Activated CD4-positive, alpha-beta T cell treated with anti-CD3 and anti-CD28 coated beads, Interleukin-2, amount 50 U/mL, for 24 hours (primary cell): ENCODE results near the gene KCNN3.

Source experiments
- DNase-seq, 2 donors: peaks; one replicate each; pipeline ENCODE4 v3.0.0-alpha.2; 2020; ENCODE audit warnings: low read depth in 1 of 2, low spot score in 1 of 2

The KCNN3 gene

GRCh38 chr1:154750681-154751665, 119.1 kb downstream of the KCNN3 start:
- DNase-seq = no peak

- no peak for DNase-seq
Measured at GRCh38 chr1:154749078-154749760, 120.9 kb downstream of the KCNN3 start.

DNA sequence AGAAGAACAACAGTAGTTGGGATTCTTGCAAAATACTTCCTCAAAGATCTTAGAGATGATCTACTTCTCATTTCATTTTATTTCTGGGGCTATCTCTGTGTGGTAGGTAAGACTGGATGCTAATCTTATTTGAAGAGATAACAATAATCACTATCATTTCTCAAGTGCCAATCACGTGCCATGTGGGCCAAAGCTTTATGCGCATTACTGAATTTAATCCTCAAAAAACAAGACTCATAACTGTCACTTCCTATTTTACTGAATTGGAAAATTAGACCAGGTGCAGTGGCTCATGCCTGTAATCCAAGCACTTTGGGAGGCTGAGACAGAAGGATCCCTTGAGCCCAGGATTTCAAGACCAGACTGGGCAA, 121.7 kb downstream of the KCNN3 start:
- DNase-seq = no peak

DNA sequence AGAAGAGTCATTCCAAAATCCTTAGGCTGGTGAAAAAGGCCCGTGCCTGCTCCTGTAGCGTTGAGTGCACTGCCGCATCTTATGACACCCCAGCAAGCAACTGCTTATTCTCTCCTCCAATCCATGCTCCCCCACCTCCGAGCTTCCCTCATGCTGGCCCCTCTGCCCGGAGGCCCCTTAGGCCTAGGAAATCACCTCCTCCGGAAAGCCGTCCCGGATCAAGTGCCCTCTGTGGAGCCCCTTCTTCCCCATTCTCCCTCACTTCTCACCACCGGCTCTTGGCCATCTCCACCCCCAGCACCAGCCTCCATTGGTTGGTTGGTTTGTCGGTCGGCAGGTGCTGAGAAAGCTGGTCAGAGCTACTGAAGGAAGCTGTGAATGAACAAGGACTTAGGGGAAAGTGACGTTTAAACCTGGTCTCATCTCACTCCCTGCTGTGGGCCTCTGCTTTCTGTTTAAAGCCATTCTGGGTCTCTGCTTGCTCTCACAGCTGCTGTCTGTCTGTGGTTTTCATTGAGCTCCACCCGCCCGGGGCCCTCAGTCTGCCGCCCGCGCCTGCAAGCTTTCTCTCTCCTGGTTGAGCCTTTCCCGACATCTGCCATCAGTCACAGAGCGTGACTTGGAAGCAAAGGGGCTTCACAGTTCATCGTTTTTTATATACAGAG, 122.2 kb downstream of the KCNN3 start:
- DNase-seq = no peak

DNA sequence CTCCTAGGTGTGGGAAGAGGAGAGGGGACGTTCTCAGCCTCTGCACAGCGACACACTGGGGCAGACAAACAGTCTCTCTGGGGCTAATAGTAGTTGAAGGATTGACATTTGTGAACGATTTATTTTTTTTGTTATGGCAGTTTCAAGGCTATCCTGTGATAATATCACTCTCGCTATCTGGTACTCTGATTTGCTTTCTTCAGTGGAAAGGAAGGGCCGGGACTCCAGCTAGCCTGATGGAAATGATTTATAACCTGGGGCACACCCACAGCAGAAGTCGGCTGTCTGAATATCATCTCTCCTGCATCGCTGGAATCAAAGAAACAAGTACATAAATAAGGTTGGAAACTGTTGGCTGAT, 122.7 kb downstream of the KCNN3 start:
- no peak for DNase-seq

GRCh38 chr1:154746622-154747299, 123.3 kb downstream of the KCNN3 start:
- no peak for DNase-seq

DNA sequence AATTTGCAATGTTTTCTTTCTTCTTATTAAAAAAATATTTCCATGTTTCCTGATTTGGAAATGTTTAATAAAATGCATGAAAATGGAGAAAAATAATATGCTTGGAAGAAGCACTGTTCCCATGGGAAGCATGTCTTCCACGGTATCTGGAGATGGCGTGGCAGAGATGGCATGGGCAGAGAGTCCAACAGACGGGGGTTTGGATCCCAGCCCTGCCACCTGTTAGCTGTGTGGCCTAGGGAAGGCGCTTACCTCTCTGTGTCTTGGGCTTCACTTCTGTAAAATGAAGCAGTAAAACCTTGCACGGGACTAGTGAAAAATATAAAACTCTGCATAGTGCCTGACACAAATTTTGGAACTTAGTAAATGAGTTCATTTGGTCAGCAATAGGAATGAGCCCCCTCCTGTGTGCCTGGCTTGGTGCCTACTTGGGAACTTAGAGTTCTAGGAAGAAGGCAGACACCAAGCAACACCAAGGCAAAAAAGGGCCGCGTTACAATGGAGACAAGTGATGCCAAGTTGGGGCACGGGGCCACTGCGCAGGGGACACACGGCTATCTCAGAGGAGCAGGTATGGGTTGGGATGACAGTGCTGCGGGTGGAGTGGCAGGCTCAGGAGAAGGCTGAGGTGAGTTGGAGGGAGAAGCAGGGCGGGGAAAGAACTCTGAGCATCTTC, 124.2 kb downstream of the KCNN3 start:
- DNase-seq = no peak

DNA sequence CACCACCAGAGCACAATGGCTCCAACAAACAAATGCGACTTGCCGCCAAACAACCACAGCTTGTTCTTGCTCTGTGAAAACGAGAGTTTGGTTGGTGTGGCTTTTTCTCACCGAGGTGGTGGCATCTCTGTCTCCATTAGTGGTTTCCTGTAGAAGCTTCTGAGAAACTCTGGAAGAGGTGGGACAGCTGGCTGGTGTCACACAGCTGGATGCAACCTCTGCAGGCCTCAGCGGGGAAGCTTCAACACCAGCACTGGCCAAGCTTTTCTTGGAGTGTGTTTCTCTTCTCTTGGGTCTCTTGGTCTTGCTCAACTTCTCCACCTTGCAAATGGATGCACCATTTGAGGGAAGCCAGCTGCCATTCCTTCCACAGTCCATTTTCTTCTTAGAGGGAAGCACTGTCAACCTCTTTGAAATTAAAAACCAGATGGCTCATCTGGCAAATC, 124.8 kb downstream of the KCNN3 start:
- no peak for DNase-seq

DNA sequence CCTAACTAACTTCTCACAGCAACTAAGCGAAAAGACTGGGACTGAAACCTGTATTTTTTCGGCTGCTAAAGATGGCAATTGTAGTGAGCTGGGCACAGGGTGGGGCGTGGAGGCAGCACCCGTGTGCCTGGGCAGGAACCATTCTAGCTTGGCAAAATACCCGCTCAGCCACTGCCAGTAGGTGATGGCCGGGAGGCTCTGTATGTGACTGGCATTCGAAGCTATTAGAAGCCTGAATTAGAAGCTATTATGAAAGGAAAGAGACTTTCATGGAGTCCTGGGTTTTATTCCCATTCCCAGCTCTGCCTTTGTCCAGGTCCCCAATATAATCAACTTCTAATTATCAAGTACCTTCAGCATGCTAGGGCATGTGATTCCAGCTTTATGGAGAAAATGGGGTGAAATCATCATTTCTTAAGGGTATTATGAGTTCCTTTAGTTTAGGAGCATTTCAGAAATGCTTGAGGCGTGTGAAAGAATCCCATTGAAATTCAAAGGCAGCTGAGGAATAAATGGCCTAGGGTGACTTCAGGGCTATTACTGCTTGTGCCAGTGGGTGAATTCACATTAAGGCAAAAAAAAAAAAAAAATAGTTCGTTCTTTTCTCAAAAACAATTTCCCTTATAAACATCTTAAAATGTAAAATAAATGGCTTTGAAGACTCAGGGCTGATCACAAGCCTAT, 125.6 kb downstream of the KCNN3 start:
- no peak for DNase-seq

GRCh38 chr1:154743526-154744036, 126.5 kb downstream of the KCNN3 start:
- no peak for DNase-seq

DNA sequence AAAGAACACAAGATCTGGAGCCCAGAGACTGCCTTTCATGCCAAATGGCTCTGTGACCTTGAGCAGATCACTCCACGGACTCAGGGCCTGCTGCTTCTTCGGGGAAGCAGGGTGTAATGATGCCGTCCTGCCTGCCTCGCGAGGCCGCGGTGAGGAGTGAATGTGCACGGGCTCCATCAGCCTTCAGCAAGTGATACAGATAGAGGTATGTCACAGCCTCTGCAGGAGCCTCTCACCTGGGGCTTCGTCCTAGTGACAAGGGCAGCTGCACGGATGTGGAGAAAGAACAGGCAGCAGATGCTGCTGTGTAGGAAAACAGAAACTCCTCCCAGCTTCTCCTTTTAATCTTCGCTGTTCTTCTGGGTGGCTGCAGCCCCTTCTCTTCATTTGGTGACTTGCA, 127.5 kb downstream of the KCNN3 start:
- no peak for DNase-seq

- DNase-seq = no peak
Measured at GRCh38 chr1:154741741-154742495, 128.2 kb downstream of the KCNN3 start.

GRCh38 chr1:154741327-154741726, 128.8 kb downstream of the KCNN3 start:
- no peak for DNase-seq

DNA sequence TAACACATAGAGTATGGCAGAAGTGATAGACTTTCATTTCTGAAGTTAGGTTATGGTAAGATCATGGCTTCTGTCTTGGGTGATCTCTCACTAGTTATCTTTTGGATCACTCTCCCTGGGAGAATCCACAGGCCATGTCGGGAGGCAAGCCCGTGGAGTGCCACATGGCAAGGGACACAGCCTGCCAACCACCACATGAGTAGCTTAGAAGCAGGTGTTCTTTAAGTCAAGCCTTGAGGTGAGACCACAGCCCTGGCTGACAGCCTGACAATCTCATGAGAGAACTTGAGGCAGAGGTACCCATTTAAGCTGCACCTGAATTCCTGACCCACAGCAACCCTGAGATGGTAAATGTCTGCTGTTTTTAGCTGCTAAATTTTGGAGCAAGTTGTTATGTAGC, 130.4 kb downstream of the KCNN3 start:
- no peak for DNase-seq

DNA sequence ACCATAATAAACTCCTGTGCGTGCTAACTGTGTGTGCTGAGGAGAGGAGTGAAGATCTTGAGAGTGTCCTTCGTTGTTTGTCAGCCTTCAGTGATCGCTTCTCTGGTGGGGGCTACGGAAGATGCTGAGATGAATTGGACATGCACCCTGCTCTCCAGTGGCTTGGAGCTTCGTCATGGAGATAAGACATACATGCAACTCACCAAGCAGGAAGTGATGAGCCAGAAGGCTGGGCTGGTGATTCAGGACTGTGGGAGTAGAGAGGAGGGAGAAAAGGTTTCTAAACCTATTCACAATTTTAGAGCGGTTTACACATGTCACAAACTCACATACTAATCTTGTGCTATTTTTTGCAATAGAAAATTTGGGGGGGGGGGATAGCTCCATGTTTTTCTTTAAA, 133.2 kb downstream of the KCNN3 start:
- DNase-seq = peak in 1 of 2 donors; percentile 59

GRCh38 chr1:154735804-154736168, 134.3 kb downstream of the KCNN3 start:
- DNase-seq = no peak

DNA sequence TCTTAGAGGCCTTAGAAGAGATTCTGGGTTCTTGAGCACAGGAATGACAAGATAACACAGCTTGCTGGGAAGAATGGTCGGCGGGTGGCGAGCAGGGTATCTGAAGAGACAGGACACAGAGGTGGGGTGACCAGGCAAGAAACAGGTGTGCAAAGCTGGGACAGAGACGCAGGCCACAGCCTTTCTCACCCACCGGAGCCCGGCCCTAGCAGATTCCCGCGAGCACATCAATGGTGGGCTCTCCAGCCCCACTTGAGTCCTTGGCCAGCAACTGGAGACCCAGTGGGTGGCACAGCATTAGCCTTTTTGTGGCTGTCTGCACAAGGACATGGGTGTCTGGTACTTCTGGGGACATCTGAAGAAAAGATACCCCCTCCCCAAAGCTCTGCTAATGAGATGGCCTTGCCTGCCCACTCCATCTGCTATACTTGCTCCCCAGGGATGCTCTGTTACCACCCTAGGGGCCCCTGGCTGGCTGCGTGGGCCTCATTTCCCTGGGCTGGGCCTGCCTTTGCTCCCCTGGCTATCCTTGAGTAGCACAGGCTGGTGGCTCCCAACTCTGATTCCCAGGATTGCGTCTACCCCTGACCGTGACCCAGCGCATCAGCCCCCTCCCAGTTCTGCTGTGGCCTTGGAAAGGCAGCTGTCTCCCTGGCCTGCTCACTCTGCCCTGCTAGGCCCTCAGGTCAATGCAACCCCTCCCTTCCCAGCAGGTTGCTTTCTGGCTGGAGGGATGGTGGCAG, 134.8 kb downstream of the KCNN3 start:
- DNase-seq = no peak

GRCh38 chr1:154733621-154734020, 136.5 kb downstream of the KCNN3 start:
- no peak for DNase-seq
